OCI-LY7 (cell line): ENCODE results near the gene PTH2R. TPM values are rescaled to one million over a fixed set of nuclear protein-coding genes. Genes with fewer than 3 reads are reported as not detected.

ENCODE experiments used
- BruUV-seq: library from RNA; stranded (reverse); fragments of 400-500 nt; replicated peaks from 2 replicates; lab custom pipeline; 2021; lab: Mats Ljungman, UMichigan
- CTCF ChIA-PET: fragments of 300-600 bp; sonication (Branson Sonifier 250); formaldehyde crosslinking; loops from one replicate; lab custom pipeline; 2022; ENCODE audit warnings: antibody characterized with exemption; ENCODE audit not compliant: unreplicated experiment; lab: Charles Lee
- POLR2A ChIA-PET: fragments of 300-600 bp; sonication (Branson Sonifier 250); formaldehyde crosslinking; loops from one replicate; lab custom pipeline; 2022; ENCODE audit warnings: antibody characterized with exemption; lab: Charles Lee
- DNase-seq: peaks from one replicate; pipeline ENCODE4 v3.0.0-alpha.2; 2015; ENCODE audit warnings: low spot score
- H2AFZ ChIP-seq: fragments of 200-600 bp; sonication (generic), shearing (Covaris generic); 2 replicates; pipeline ENCODE4 v1.6.1; 2014; ENCODE audit warnings: mild to moderate bottlenecking, antibody characterized with exemption, low read length, moderate library complexity
- H3K27ac ChIP-seq: fragments of 200-600 bp; sonication (generic); 2 replicates; pipeline ENCODE4 v1.5.1; 2014; ENCODE audit warnings: mixed run types, low read depth, mild to moderate bottlenecking, moderate library complexity, low read length, inconsistent platforms; ENCODE audit not compliant: poor library complexity, severe bottlenecking
- H3K36me3 ChIP-seq: fragments of 200-600 bp; sonication (generic); 2 replicates; pipeline ENCODE4 v1.6.1; 2014; ENCODE audit warnings: mild to moderate bottlenecking, antibody characterized with exemption, low read length, moderate library complexity, mixed read lengths; ENCODE audit not compliant: insufficient read depth
- H3K4me1 ChIP-seq: fragments of 200-600 bp; sonication (generic); 2 replicates; pipeline ENCODE4 v1.5.1; 2014; ENCODE audit warnings: mild to moderate bottlenecking, low read length; ENCODE audit not compliant: insufficient read depth, poor library complexity, severe bottlenecking
- H3K4me2 ChIP-seq: fragments of 200-600 bp; sonication (generic); 2 replicates; pipeline ENCODE4 v1.6.1; 2014; ENCODE audit warnings: mild to moderate bottlenecking, low read length
- H3K4me3 ChIP-seq: fragments of 200-600 bp; sonication (generic); 2 replicates; pipeline ENCODE4 v1.5.1; 2014; ENCODE audit warnings: mild to moderate bottlenecking, low read depth, low read length; ENCODE audit not compliant: poor library complexity, severe bottlenecking
- H3K79me2 ChIP-seq: fragments of 200-600 bp; sonication (generic); 2 replicates; pipeline ENCODE4 v1.6.1; 2016; ENCODE audit warnings: low read depth, mild to moderate bottlenecking, low read length, moderate library complexity, mixed read lengths; ENCODE audit not compliant: insufficient read depth
- H3K9me2 ChIP-seq: fragments of 200-600 bp; sonication (generic); 2 replicates; pipeline ENCODE4 v1.6.1; 2016; ENCODE audit warnings: mild to moderate bottlenecking, low read length, mixed read lengths; ENCODE audit not compliant: insufficient read depth
- H3K9me3 ChIP-seq: fragments of 200-600 bp; sonication (generic); 2 replicates; pipeline ENCODE4 v1.6.1; 2014; ENCODE audit warnings: mild to moderate bottlenecking, mixed run types, low read length, mixed read lengths
- H4K20me1 ChIP-seq: fragments of 200-600 bp; sonication (generic); 2 replicates; pipeline ENCODE4 v1.6.1; 2014; ENCODE audit warnings: mild to moderate bottlenecking, antibody characterized with exemption, low read length, moderate library complexity, mixed read lengths; ENCODE audit not compliant: insufficient read depth
- CTCF ChIP-seq: fragments of 200-600 bp; sonication (generic); conservative IDR thresholded peaks from 2 replicates; pipeline ENCODE4 v1.5.1; 2014; ENCODE audit warnings: mild to moderate bottlenecking, antibody characterized with exemption, low read length, moderate library complexity, mixed read lengths
- EZH2phosphoT487 ChIP-seq: fragments of 200-600 bp; sonication (generic); IDR thresholded peaks from 2 replicates; pipeline ENCODE4 v1.6.1; 2018; ENCODE audit warnings: low read depth, borderline replicate concordance, mild to moderate bottlenecking, mixed run types, antibody characterized with exemption, low read length, moderate library complexity, mixed read lengths
- intact Hi-C: fragments of 100-400 bp; cut with micrococcal nuclease; formaldehyde crosslinking; loops from one replicate; pipeline ENCODE4 v1.10.0; 2022; ENCODE audit not compliant: unreplicated experiment
- total RNA-seq, 2 experiments: library from RNA; depleted of rRNA in 1 of 2; stranded (reverse); fragments of >200 nt in 1 of 2; shearing (Covaris generic) in 1 of 2; gene quantifications; 2 replicates each; pipeline ENCODE4 v1.2.3, GENCODE V29; 2014 to 2022

The PTH2R gene
- total RNA-seq, 2 experiments from 2014 or later = 0.06 to 0.13 TPM

GRCh38 chr2:208370881-208371633, 35.5 kb upstream of the PTH2R start:
- Histone ChIP-seq H3K4me3 (no peak overlapping the region), H3K9me3 (no peaks in the 10 kb centered on the region), H2AFZ (no peak overlapping the region), H3K4me1 (peaks cover 5% of the 10 kb centered on the region), H3K36me3 (no peaks in the 10 kb centered on the region), H4K20me1 (no peaks in the 10 kb centered on the region), H3K4me2 (no peak overlapping the region), H3K79me2 (no peaks in the 10 kb centered on the region), H3K27ac (no peak overlapping the region), H3K9me2 (no peaks in the 10 kb centered on the region)
- DNase-seq = no peak
- POLR2A ChIA-PET = no interaction called here
- TF ChIP-seq EZH2phosphoT487 (no peak), CTCF (no peak)
- intact Hi-C loops = no loop called here
- no TSS peak for BruUV-seq
- CTCF ChIA-PET = no interaction called here

DNA sequence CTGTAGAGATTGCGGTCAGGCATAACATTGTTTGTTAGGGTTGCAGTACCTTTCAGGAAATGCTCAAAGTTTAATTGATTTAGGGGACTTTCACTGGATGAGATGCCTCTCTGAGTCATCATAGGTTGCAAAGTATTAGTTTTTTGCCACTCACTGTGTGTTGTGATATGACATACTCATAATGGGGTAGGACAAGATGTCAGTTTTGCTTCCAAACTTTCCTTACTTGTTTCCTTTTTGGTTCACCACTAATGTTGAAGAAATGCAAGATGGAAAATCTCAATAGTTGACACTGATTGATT, 35.0 kb upstream of the PTH2R start:
- BruUV-seq = no TSS peak
- POLR2A ChIA-PET = no interaction called here

More for the DNA sequence above, 35.0 kb upstream of the PTH2R start:
- Histone ChIP-seq H3K4me3 (no peak overlapping the region), H3K36me3 (no peaks in the 10 kb centered on the region), H3K4me1 (peaks cover 3% of the 10 kb centered on the region), H3K9me3 (no peaks in the 10 kb centered on the region), H2AFZ (no peak overlapping the region), H3K79me2 (no peaks in the 10 kb centered on the region), H3K27ac (no peak overlapping the region), H3K4me2 (no peak overlapping the region), H4K20me1 (no peaks in the 10 kb centered on the region), H3K9me2 (no peaks in the 10 kb centered on the region)
- intact Hi-C loops = no loop called here
- TF ChIP-seq CTCF (no peak), EZH2phosphoT487 (no peak)
- CTCF ChIA-PET = no interaction called here
- DNase-seq = no peak
